Hippocampal formation (tissue), 2 donors: Measurements from ENCODE around the gene ZNF880.
A peak's percentile ranks its signal among the peaks of the same experiment; 100 is the strongest.
"Not testable (repeated sequence)": the region's sequence is repeated elsewhere in the genome, so short reads cannot be mapped to it uniquely, and the experiment has no call there.

Experiments used
- DNase-seq, 2 donors: peaks; one replicate each; lab custom pipeline; 2025; lab: John Stamatoyannopoulos, UW

Gene ZNF880

DNA sequence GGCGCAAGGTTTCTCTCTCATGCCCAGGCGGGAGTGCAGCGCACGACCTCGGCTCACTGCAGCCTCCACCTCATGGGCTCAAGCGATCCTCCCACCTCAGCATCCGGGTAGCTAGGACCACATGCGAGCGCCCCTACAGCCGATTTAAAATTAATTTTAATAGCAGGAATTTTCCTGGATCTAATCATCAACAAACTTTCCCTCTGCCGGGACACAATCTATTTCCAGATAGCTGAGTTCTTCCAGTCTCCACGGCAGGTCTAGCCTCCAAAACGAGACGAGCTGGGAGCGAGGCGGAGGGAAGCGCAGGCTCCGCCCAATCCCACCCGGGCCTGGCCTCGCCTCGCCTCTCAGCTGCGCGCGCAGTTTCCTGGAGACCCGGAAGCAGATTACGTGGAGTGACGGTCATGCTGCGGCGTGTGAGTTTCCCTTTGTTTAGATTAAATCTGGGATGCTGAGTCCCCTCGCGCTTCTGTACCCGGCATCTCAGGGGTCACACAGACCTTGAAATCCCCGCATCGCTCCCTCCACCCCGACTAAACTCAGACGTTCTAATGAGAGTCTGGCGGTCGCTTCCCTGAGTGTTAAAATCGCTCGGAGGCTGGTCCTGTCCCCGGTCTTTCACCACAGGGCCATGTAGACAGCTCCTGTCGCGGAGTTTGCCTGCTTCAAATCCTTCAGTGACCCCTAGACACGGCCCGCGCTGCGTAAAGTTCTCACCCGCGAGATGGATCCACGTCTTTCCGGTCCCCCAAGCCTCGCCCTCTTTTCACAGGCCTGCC lies at the start of gene ZNF880:
Gene ZNF880, plus strand, starts transcription at position 365 of the 782 bp plus-strand sequence. Its CDS starts 43 bp downstream, at position 408.
- peak; percentile 77 to 82 for DNase-seq

DNA sequence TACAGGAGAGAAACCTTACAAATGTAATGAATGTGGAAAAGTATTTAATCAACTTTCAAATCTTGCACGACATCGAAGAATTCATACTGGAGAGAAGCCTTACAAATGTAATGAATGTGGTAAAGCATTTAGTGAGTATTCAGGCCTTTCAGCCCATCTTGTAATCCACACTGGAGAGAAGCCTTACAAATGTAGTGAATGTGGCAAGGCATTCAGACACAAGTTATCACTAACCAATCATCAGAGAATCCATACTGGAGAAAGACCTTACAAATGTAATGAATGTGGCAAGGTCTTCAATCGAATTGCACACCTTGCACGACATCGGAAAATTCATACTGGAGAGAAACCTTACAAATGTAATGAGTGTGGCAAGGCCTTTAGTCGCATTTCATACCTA lies 47.3 kb upstream of the ZNF880 start:
- DNase-seq, result no peak

DNA sequence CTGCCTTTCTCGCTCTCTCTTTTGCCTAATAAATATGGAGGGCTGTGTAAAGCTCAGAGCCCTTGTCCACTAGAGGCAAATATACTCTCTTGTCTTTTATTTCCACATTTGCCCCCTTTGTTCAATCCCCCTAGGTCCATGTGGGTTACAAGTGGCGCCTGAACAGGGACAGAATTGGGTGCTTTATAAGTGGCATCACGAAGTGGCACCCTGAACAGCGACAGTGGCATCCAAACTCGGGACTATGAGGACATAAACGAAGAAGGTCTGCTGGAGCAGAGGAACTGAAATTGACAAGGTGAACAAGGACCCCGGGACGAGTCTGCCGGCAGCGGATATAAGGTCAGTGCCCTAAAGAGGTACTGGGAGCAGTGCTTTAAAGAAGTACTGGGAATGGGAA lies 38.0 kb upstream of the ZNF880 start:
- no peak for DNase-seq

DNA sequence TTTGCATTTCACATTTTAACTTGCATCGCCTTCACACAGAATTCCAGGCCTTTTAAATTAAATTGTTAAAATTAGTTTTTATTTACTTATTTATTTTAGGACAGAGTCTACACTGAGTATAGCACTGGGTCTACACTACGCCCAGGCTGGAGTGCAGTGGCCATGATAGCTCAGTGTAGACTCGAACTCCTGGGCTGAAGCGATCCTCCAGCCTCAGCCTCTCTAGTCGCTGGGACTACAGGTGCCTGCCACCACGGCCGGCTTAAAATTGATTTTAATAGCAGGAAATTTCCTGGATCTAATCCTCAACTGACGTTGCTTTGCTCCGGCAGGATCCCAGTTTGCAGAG lies 34.0 kb upstream of the ZNF880 start:
- no peak for DNase-seq

DNA sequence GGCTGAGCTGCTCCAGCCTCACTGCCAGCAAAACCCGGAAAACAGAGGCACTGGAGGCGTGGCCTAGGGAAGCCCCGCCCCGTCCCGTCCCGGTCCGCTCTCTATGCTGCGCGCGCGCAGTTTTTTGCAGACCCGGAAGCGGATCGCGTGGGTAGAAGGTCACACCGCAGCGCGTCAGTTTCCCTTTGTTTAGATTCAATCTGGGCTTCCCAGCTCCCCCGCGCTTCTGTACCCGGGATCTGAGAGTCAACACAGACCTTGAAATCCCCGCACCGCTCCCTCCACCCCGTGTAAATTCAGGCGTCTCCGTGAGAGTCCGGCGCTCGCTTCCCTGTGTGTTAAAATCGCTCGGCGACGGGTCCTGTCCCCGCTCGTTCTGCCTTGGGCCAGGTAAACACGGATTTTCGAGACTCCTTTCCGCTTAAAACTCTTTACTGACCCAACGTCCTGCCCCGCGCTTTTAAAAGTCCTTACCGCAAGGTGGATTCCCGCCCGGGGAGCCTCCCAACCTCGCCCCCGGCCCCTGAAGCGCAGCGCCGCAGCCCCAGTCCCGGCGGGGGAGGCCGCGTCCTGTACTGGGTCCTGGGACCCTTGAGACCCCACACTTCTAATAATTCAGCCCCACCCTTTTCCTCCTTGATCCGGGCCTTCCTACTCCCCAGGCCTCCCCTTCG lies 33.5 kb upstream of the ZNF880 start, which contains the start of gene ZNF610:
Gene ZNF610, plus strand, starts transcription at position 127 of the 674 bp plus-strand sequence. CDS start 12,930 bp downstream, outside the sequence.
- DNase-seq, result peak; percentile 79 to 86

DNA sequence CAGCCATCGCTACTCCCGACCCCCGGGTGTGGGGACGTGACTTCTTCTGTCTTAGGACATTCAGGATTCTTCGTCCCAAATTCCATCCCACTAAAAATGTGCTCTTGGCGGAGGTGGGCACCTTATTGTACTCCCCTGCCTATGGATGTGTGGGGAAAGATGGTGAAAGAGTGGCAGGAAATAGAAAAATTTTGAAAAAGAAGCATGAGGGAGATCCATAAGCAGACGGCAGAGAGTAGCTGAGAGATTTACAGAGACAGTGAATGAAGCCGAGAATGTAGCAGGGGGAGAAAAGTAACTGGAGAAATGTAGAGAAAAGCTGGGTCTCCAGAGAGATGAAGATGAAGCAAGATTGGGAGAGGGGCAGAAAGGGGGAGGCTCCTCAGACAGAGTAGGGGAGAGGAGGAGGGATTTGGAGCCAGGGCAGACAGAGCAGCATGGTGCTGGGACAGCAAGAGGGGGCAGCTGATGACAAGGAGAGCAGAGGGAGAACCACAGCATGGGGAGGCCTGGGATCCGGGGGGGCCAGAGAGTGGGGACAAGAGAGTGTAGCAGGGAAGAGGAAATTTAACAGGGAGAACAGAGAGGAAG lies 32.8 kb upstream of the ZNF880 start:
- no peak for DNase-seq

DNA sequence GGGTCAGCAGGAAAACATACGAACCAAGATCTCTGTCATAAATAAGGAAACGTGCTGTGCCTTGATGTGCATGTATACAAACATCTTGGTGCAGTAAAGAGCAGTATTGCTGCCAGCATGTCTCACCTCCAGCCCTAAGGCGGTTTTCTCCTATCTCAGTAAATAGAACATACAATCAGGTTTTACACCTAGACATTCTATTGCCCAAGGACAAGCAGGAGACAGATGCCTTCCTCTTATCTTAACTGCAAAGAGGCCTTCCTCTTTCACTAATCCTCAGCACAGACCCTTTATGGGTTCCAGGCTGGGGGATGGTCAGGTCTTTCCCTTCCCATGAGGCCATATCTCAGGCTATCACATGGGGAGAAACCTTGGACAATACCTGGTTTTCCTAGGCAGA lies 30.7 kb upstream of the ZNF880 start:
- not testable (repeated sequence) for DNase-seq

DNA sequence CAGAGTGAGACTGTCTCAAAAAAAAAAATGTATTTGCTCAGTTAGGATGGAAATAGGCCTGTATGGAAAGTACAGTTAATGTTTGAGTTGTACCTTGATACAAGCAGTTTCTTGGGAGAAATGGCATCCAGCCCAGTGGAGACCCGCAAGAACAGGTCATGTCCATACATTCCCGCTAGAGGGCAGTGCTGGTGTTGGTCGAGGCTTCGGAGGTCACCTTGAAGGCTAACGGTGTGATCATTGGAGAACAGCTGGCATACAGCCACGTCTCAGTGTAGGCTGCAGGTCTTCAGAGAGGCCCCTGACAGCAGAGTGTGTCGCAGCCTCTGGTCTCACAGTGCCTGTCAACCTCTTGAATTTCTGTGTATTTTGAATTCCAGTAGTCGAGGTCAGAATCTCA lies 26.2 kb upstream of the ZNF880 start:
- peak in 1 of 2 donors; percentile 5 for DNase-seq

DNA sequence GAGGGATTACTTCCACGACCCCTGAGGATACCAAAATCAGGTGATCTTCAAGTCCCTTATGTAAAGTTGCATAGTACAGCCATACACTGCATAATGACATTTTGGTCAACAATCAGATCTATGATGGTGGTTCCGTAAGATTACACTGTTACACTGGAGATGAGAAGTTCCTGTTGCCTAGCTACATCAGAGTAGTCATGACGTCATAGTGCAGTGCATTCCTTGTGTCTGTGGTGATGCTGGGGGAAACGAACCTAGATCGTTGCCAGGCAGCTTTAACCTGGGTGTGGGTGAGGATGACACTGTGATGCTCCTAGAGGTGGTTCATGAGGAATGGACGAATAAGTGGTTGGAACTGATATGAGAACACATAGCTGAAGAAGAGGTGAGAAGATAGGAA lies 24.6 kb upstream of the ZNF880 start:
- no peak for DNase-seq

DNA sequence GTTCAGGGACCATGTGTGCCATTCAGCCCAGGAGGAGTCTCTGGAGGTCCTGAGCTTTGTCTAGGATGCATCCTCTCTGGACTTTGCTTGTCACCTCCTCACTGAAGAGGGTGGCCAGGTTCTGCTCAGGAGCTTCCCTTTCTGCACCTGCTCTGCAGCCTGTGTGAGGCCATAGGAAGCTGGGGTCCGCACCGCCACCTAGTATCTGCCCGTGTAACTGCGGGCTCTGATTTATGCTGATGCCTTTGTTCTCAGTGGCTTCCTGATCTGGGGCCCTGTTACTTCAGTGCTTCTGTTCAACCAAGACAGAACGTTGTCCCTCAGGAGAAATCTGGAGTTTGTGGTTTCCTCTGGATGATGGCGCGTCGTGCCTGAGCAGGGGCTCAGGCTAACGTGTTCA lies 18.2 kb upstream of the ZNF880 start:
- no peak for DNase-seq

DNA sequence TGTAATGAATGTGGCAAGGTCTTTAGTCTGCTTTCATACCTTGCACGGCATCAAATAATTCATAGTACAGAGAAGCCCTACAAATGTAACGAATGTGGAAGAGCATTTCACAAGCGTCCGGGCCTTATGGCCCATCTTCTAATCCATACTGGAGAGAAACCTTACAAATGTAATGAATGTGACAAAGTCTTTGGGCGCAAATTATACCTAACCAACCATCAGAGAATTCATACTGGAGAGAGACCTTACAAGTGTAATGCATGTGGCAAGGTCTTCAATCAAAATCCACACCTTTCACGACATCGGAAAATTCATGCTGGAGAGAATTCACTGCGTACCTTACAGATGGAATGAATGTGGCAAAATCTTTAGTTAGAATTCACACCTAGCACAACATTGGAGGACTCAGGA lies 3.3 kb upstream of the ZNF880 start:
- no peak for DNase-seq

DNA sequence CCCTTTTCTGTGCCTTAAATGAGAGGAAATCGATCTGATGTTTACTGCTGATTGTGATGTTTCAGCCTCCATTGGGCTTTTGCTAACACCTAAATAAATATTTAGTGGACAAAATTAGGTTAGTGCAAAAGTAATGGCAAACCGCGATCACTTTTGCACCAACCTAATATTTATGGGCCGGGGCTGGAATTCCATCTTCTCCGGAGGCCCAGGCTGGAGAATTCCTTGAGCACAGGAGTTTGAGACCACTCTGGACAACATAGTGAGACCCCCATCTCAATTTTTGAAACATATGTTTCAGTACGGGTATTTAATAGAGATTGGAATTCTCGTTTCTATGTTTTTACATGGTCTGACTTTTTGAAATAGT lies 603 bp downstream of the ZNF880 start:
- DNase-seq, result no peak

DNA sequence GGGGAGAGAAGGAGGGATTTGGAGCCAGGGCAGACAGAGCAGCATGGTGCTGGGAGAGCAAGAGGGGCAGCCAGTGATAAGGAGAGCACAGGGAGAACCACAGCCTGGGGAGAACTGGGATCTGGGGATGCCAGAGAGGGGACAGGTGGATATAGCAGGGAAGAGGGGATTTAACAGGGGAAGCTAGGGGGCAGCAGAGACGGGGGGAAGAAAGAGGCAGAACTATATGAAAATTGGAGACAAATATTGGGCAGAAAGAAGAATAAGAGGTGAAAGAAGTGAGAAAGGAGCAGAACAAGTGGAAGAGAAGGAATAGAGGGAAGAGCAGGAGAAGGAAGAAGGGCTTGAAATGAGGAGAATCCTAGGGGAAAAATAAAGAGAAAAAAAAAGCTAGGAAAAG lies 21.4 kb downstream of the ZNF880 start:
- DNase-seq, result no peak

DNA sequence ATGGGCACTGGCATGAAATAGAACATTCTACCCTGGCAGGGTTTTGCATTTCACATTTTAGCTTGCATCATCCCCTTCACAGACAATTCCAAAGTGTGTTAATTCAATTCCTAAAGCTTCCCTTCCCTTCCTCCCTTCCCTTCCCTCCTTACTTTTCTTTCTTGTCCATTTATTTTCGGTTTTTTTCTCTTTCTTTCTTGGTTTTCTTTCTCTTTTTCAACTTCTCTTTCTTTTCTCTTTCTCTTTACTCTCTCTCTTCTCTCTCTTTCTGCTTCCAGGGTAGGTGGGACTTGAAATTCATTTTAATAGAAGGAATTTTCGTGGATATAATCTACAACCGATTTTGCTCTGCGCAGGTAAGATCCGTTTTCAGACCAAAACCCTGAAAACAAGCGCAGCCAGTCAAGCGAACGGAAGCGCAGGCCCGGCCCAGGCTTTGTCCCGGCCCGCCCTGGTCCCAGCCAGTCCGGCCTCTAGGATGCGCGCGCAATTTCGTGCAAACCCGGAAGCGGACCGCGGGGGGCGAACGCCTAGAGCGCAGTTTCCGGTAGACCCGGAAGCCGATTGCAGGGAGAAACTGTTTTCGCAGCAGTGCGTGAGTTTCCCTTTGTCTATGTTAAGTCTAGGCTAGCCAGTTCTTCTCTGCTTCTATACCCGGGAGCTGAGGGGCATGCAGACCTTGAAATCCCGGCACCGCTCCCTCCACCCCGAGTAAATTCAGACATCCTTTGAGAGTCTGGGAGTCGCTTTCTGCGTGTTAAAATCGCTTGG lies 27.8 kb downstream of the ZNF880 start, which contains the start of gene ZNF528:
Gene ZNF528, plus strand, starts transcription at position 540 of the 771 bp plus-strand sequence. CDS start 4,165 bp downstream, outside the sequence.
- DNase-seq, result peak; percentile 84 to 89

DNA sequence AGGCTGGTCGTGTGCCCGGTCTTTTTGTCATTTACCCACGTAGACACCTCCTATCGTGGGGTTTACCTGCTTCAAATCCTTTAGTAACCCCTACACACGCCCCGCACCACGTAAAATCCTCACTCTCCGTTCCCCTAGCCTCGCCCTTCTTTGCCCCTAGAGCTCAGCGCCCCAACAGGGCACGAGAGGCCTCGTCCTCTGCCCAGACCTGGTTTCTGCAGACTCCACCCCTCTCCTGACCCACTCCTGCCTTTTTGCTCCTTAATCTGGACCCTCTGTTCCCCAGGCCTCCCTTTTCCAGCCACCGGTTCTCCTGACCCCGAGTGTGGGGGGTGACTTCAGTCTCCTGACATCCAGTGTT lies 28.3 kb downstream of the ZNF880 start:
- no peak for DNase-seq

DNA sequence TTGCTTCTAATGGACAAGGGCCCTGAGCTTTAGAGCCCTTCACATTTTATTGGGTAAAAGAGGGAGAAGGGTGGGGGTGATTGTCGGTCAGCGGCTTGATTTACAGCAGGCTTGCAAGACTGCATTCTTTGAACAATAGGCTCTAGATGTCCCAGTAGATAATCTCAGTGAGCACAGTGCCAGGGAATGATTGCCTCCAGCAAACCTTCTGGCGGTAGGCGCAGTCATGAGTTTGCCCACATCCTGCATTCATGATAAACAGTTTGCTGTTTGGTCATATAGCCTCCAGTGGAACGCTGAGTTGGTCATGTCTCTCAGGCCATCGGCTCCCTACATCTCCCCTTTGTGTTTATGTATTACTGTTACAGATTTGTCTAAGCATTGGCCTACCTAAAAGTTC lies 40.6 kb downstream of the ZNF880 start:
- no peak for DNase-seq

DNA sequence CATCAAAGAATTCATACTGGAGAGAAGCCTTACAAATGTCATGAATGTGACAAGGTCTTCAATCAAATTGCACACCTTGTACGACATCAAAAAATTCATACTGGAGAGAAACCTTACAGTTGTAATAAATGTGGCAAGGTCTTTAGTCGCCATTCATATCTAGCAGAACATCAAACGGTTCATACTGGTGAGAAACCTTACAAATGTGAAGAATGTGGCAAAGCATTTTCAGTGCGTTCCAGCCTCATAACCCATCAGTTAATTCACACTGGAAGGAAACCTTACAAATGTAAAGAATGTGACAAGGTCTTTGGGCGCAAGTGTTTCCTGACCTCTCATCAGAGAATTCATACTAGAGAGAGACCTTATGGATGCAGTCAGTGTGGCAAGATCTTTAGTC lies 46.0 kb downstream of the ZNF880 start:
- DNase-seq, result no peak

DNA sequence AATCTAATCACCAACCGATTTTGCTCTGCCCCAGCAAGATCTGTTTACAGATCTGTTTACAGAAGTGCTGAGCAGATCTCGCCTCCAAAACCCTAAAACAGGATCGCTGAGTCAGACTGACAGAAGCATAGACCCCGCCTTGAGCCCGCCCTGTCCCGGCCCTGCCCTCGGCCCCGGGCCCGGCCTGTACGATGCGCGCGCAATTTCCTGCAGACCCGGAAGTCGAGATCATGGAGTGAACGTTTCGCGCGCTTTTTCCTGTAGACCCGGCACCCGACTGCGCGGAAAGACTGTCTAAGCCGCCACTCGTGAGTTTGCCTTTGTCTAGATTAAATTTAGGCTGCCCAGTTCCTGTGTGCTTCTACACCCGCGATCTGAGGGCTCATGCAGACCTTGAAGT lies 59.2 kb downstream of the ZNF880 start, which contains the start of gene ZNF534:
Gene ZNF534, plus strand, starts transcription at position 212 of the 400 bp plus-strand sequence. CDS start 2,327 bp downstream, outside the sequence.
- no peak for DNase-seq
